Smooth muscle cell (in vitro differentiated cells): ENCODE data around the gene FOXF1. TPM values are rescaled to one million over a fixed set of nuclear protein-coding genes. Genes with fewer than 3 reads are reported as not detected.

ENCODE experiments used
- DNase-seq: peaks from one replicate; lab custom pipeline; 2025; ENCODE audit not compliant: unreplicated experiment; lab: John Stamatoyannopoulos, UW
- H2AFZ ChIP-seq: fragments of 200-600 bp; sonication (generic); 2 replicates; pipeline ENCODE4 v1.6.0; 2016; ENCODE audit warnings: antibody characterized with exemption, low read depth, mild to moderate bottlenecking
- H3F3A ChIP-seq: fragments of 200-600 bp; sonication (generic); 2 replicates; pipeline ENCODE4 v1.6.0; 2017; ENCODE audit warnings: antibody characterized with exemption, low read depth
- H3K27ac ChIP-seq: fragments of 200-600 bp; sonication (generic); 2 replicates; pipeline ENCODE4 v1.5.1; 2016; ENCODE audit warnings: low read depth, mild to moderate bottlenecking
- H3K27me3 ChIP-seq: fragments of 200-600 bp; sonication (generic); 2 replicates; pipeline ENCODE4 v1.6.1; 2016; ENCODE audit warnings: low read depth, mild to moderate bottlenecking
- H3K36me3 ChIP-seq: fragments of 200-600 bp; sonication (generic); 2 replicates; pipeline ENCODE4 v1.5.1; 2016; ENCODE audit warnings: low read depth
- H3K4me1 ChIP-seq: fragments of 200-600 bp; sonication (generic); 2 replicates; pipeline ENCODE4 v1.5.1; 2016; ENCODE audit warnings: low read depth
- H3K4me2 ChIP-seq: fragments of 200-600 bp; sonication (generic); 2 replicates; pipeline ENCODE4 v1.6.0; 2016; ENCODE audit warnings: mild to moderate bottlenecking
- H3K4me3 ChIP-seq: fragments of 200-600 bp; sonication (generic); 2 replicates; pipeline ENCODE4 v1.5.1; 2016; ENCODE audit warnings: mild to moderate bottlenecking
- H3K79me2 ChIP-seq: fragments of 200-600 bp; sonication (generic); 2 replicates; pipeline ENCODE4 v1.6.0; 2016; ENCODE audit warnings: low read depth, mild to moderate bottlenecking
- H3K9ac ChIP-seq: fragments of 200-600 bp; sonication (generic); 2 replicates; pipeline ENCODE4 v1.6.0; 2016; ENCODE audit warnings: low read depth
- H3K9me3 ChIP-seq: fragments of 200-600 bp; sonication (generic); replicated peaks from 2 replicates; pipeline ENCODE4 v1.5.1; 2016; ENCODE audit warnings: low read depth
- H4K20me1 ChIP-seq: fragments of 200-600 bp; sonication (generic); 2 replicates; pipeline ENCODE4 v1.6.0; 2016; ENCODE audit warnings: low read depth
- CTCF ChIP-seq: fragments of 200-600 bp; sonication (generic); IDR thresholded peaks from 2 replicates; pipeline ENCODE4 v1.5.1; 2017; ENCODE audit warnings: borderline replicate concordance, mild to moderate bottlenecking, antibody characterized with exemption; ENCODE audit not compliant: insufficient read depth, poor library complexity, severe bottlenecking
- WGBS: methylation state at CpG from one replicate; pipeline ENCODE4 v1.1.7; 2016; ENCODE audit warnings: low lambda C conversion rate; 5-methylcytosine and 5-hydroxymethylcytosine counted together
- polyA plus RNA-seq: library from polyadenylated mRNA; unstranded; fragments of >200 nt; fragmentation: Nextera tagmentation; extraction: Ambion mirVana; gene quantifications from 2 replicates; pipeline ENCODE4 v1.2.1, GENCODE V29; 2016
- total RNA-seq: library from RNA; depleted of rRNA; stranded (reverse); fragments of >200 nt; gene quantifications from 2 replicates; pipeline ENCODE4 v1.2.3, GENCODE V29; 2014

Gene FOXF1
- total and polyA plus RNA-seq, 2 experiments from 2014 or later: 24.7 to 31.5 TPM

GRCh38 chr16:86549076-86549892, 39.0 kb downstream of the FOXF1 start:
- H3K27me3 ChIP-seq: no peaks in the 10 kb centered on the region

GRCh38 chr16:86549893-86550190, 39.5 kb downstream of the FOXF1 start:
- Histone ChIP-seq H3K9ac (no peak overlapping the region), H3K27me3 (no peaks in the 10 kb centered on the region), H3K4me2 (no peak overlapping the region), H3K27ac (no peak overlapping the region), H2AFZ (no peak overlapping the region), H3K79me2 (peaks cover 10% of the 10 kb centered on the region), H3K4me1 (peaks cover 6% of the 10 kb centered on the region), H3K9me3 (no peaks in the 10 kb centered on the region), H4K20me1 (peaks cover under 1% of the 10 kb centered on the region), H3K4me3 (no peak overlapping the region), H3F3A (no peaks in the 10 kb centered on the region), H3K36me3 (peaks cover 3% of the 10 kb centered on the region)
- no peak for TF ChIP-seq CTCF
- 98% methylated on average over 7 of the region's 7 CpGs for WGBS
- DNase-seq: no peak

More at GRCh38 chr16:86549076-86549892, 39.0 kb downstream of the FOXF1 start:
- H3K79me2 ChIP-seq: peaks cover 5% of the 10 kb centered on the region
- no peak overlapping the region for H3K9ac ChIP-seq
- no peak overlapping the region for H3K4me2 ChIP-seq
- H3F3A ChIP-seq: no peaks in the 10 kb centered on the region
- TF ChIP-seq CTCF: no peak
- H3K36me3 ChIP-seq: peaks cover 3% of the 10 kb centered on the region
- no peak overlapping the region for H3K27ac ChIP-seq
- peaks cover 6% of the 10 kb centered on the region for H4K20me1 ChIP-seq
- no peak overlapping the region for H3K4me3 ChIP-seq
- no peak for DNase-seq
- H3K9me3 ChIP-seq: no peaks in the 10 kb centered on the region
- H3K4me1 ChIP-seq: peaks cover 4% of the 10 kb centered on the region
- H2AFZ ChIP-seq: no peak overlapping the region
- WGBS: 82% methylated on average over 8 of the region's 8 CpGs

GRCh38 chr16:86550281-86550680, 40.0 kb downstream of the FOXF1 start:
- no peak overlapping the region for H3K9ac ChIP-seq
- peaks cover 6% of the 10 kb centered on the region for H3K4me1 ChIP-seq
- H4K20me1 ChIP-seq: no peaks in the 10 kb centered on the region
- no peak overlapping the region for H2AFZ ChIP-seq
- DNase-seq: no peak
- H3K79me2 ChIP-seq: peaks cover 10% of the 10 kb centered on the region
- H3K9me3 ChIP-seq: no peaks in the 10 kb centered on the region
- no peak overlapping the region for H3K27ac ChIP-seq
- no peak overlapping the region for H3K4me2 ChIP-seq
- no peaks in the 10 kb centered on the region for H3K27me3 ChIP-seq
- 96% methylated on average over 5 of the region's 5 CpGs for WGBS
- peaks cover 3% of the 10 kb centered on the region for H3K36me3 ChIP-seq
- TF ChIP-seq CTCF: no peak
- H3K4me3 ChIP-seq: no peak overlapping the region
- H3F3A ChIP-seq: no peaks in the 10 kb centered on the region

DNA sequence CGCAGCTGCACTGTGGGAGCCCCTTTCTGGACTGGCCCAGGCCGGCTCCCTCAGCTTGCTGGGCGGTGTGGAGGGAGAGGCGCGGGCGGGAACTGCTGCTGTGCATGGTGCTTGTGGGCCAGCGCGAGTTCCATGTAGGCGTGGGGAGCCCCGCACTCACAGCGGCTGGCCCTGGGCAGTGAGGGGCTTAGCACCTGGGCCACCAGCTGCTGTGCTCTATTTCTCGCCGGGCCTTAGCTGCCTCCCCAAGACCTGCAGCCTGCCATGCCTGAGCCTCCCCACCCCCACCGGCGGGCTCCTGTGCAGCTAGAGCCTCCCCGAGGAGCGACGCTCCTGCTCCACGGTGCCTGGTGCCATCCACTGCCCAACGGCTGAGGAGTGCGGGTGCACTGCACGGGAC, 43.0 kb downstream of the FOXF1 start:
- WGBS: 99% methylated on average over 18 of the region's 22 CpGs
- DNase-seq: no peak
- no peak for TF ChIP-seq CTCF
- Histone ChIP-seq H3K4me2 (no peak overlapping the region), H3K27ac (no peak overlapping the region), H3K36me3 (no peaks in the 10 kb centered on the region), H3K9me3 (no peaks in the 10 kb centered on the region), H3F3A (no peaks in the 10 kb centered on the region), H3K4me3 (no peak overlapping the region), H3K9ac (no peak overlapping the region), H2AFZ (no peak overlapping the region), H3K4me1 (peaks cover 11% of the 10 kb centered on the region), H3K27me3 (no peaks in the 10 kb centered on the region), H4K20me1 (no peaks in the 10 kb centered on the region), H3K79me2 (peaks cover 10% of the 10 kb centered on the region)
